CD4-positive, CD25-positive, alpha-beta regulatory T cell (primary cell): ENCODE data around the gene RABGAP1L. TPM values are rescaled to one million over a fixed set of nuclear protein-coding genes. Genes with fewer than 3 reads are reported as not detected.
"Not testable (repeated sequence)": the region's sequence is repeated elsewhere in the genome, so short reads cannot be mapped to it uniquely, and the experiment has no call there.

Experiments used
- ATAC-seq, 2 donors: fragments of 150-1000 bp; cut with Tn5 transposase; one replicate each; pipeline ENCODE4 v1.10.0; 2021; ENCODE audit warnings: low read depth in 2 of 2, moderate number of reproducible peaks in 2 of 2, moderate library complexity in 1 of 2
- DNase-seq, 3 donors: peaks; one replicate each; pipeline versions ENCODE4 v3.0.0 to v3.0.0-alpha.2; 2012 to 2022; ENCODE audit warnings: mixed read lengths in 1 of 3
- H3K27ac ChIP-seq: one replicate; pipeline ENCODE4 v1.7.0; 2013; ENCODE audit warnings: mild to moderate bottlenecking, low read length; ENCODE audit not compliant: insufficient read depth, poor library complexity, severe bottlenecking
- H3K27me3 ChIP-seq: one replicate; pipeline ENCODE4 v1.7.0; 2013; ENCODE audit warnings: low read length; ENCODE audit not compliant: control insufficient read depth, insufficient read depth
- H3K36me3 ChIP-seq: one replicate; pipeline ENCODE4 v1.7.0; 2013; ENCODE audit warnings: mild to moderate bottlenecking, low read length, moderate library complexity; ENCODE audit not compliant: control insufficient read depth, insufficient read depth
- H3K4me1 ChIP-seq: 2 replicates; pipeline ENCODE4 v1.7.0; 2013; ENCODE audit warnings: mild to moderate bottlenecking, low read length; ENCODE audit not compliant: insufficient read depth, control insufficient read depth, poor library complexity, severe bottlenecking
- H3K4me3 ChIP-seq: one replicate; pipeline ENCODE4 v1.7.0; 2013; ENCODE audit warnings: low read depth, mild to moderate bottlenecking, low read length, moderate library complexity
- H3K9me3 ChIP-seq, 2 experiments: 1 replicate in 1 of 2; 2 replicates in 1 of 2; pipeline ENCODE4 v1.7.0; 2013; ENCODE audit warnings: low read length in 2 of 2, mild to moderate bottlenecking in 1 of 2, moderate library complexity in 1 of 2; ENCODE audit not compliant: control insufficient read depth in 2 of 2
- H3K27ac Mint-ChIP-seq, 3 donors: one replicate each; pipeline ENCODE4 v1.8.0; 2020 to 2022; ENCODE audit warnings: mild to moderate bottlenecking in 3 of 3, mixed read lengths in 3 of 3, moderate library complexity in 2 of 3
- H3K27me3 Mint-ChIP-seq: one replicate; pipeline ENCODE4 v1.8.0; 2022; ENCODE audit warnings: mild to moderate bottlenecking, mixed read lengths
- H3K36me3 Mint-ChIP-seq: one replicate; pipeline ENCODE4 v1.8.0; 2020; ENCODE audit warnings: mixed read lengths
- H3K4me1 Mint-ChIP-seq, 4 donors: one replicate each; pipeline ENCODE4 v1.8.0; 2020 to 2022; ENCODE audit warnings: mixed read lengths in 4 of 4, mild to moderate bottlenecking in 1 of 4
- H3K4me3 Mint-ChIP-seq, 4 donors: one replicate each; pipeline ENCODE4 v1.8.0; 2020 to 2022; ENCODE audit warnings: mild to moderate bottlenecking in 4 of 4, mixed read lengths in 4 of 4, moderate library complexity in 3 of 4
- H3K9me3 Mint-ChIP-seq, 7 donors: one replicate each; pipeline ENCODE4 v1.8.0; 2020 to 2022; ENCODE audit warnings: mixed read lengths in 7 of 7, mild to moderate bottlenecking in 3 of 7, moderate library complexity in 2 of 7
- polyA plus RNA-seq, 4 donors: library from polyadenylated mRNA; unstranded; fragments of 300-500 nt; fragmentation: Illumina TruSeq; gene quantifications; one replicate each; pipeline ENCODE4 v1.2.3, GENCODE V29; 2021
- total RNA-seq: library from RNA; stranded (reverse); gene quantifications from one replicate; pipeline ENCODE4 v1.2.3, GENCODE V29; 2022

RABGAP1L gene
- total and polyA plus RNA-seq, 5 donors from 2014 or later = 69.7 to 118 (median 84.9) TPM

GRCh38 chr1:174584071-174584470, 424.8 kb downstream of the RABGAP1L start:
- Histone ChIP-seq H3K36me3 (no peaks in the 10 kb centered on the region), H3K27ac (no peak overlapping the region), H3K4me1 (no peaks in the 10 kb centered on the region), H3K27me3 (no peaks in the 10 kb centered on the region), H3K4me3 (no peak overlapping the region), H3K9me3 (no peaks in the 10 kb centered on the region)
- ATAC-seq = no peak
- Mint-ChIP-seq H3K36me3 (peaks cover 23% of the 10 kb centered on the region), H3K27me3 (no peaks in the 10 kb centered on the region), H3K4me1 (peaks cover 0 to 4% (median under 1%) of the 10 kb centered on the region in 4 donors), H3K4me3 (no peak overlapping the region), H3K9me3 (peaks cover 0 to 13% (median 4%) of the 10 kb centered on the region in 7 donors), H3K27ac (no peak overlapping the region)
- DNase-seq = no peak

- not testable (repeated sequence) for H3K36me3 ChIP-seq, H3K4me1 ChIP-seq, DNase-seq, ATAC-seq, H3K27me3 Mint-ChIP-seq, H3K4me3 Mint-ChIP-seq, H3K27ac ChIP-seq, H3K4me3 ChIP-seq, H3K9me3 ChIP-seq, H3K27ac Mint-ChIP-seq, H3K4me1 Mint-ChIP-seq, H3K27me3 ChIP-seq
- peaks cover 18% of the 10 kb centered on the region for H3K36me3 Mint-ChIP-seq
- H3K9me3 Mint-ChIP-seq = peaks cover 0 to 16% (median 4%) of the 10 kb centered on the region in 7 donors
These were observed 429.3 kb downstream of the RABGAP1L start for GRCh38 chr1:174588618-174589017.

- peaks cover 0 to 8% (median 3%) of the 10 kb centered on the region in 7 donors for H3K9me3 Mint-ChIP-seq
- no peak overlapping the region for H3K4me3 ChIP-seq
- DNase-seq = peak in 1 of 3 donors; percentile 9
- H3K27me3 ChIP-seq = no peaks in the 10 kb centered on the region
- no peaks in the 10 kb centered on the region for H3K36me3 ChIP-seq
- no peaks in the 10 kb centered on the region for H3K27me3 Mint-ChIP-seq
- H3K4me3 Mint-ChIP-seq = no peak overlapping the region
- no peaks in the 10 kb centered on the region for H3K9me3 ChIP-seq
- peak overlapping the region in 1 of 3 donors; percentile 91 for H3K27ac Mint-ChIP-seq
- H3K27ac ChIP-seq = no peak overlapping the region
- peaks cover 40% of the 10 kb centered on the region for H3K36me3 Mint-ChIP-seq
- no peaks in the 10 kb centered on the region for H3K4me1 ChIP-seq
- ATAC-seq = no peak
- H3K4me1 Mint-ChIP-seq = peaks cover 0 to 15% (median 4%) of the 10 kb centered on the region in 4 donors
These were observed 445.9 kb downstream of the RABGAP1L start for GRCh38 chr1:174605198-174605597.

GRCh38 chr1:174606471-174606870, 447.2 kb downstream of the RABGAP1L start:
- Mint-ChIP-seq H3K4me3 (no peak overlapping the region), H3K4me1 (peaks cover 0 to 15% (median 4%) of the 10 kb centered on the region in 4 donors), H3K27me3 (no peaks in the 10 kb centered on the region), H3K27ac (no peak overlapping the region), H3K36me3 (peaks cover 34% of the 10 kb centered on the region), H3K9me3 (peaks cover 0 to 8% (median 3%) of the 10 kb centered on the region in 7 donors)
- ATAC-seq (no peak), DNase-seq (no peak)
- Histone ChIP-seq H3K27me3 (no peaks in the 10 kb centered on the region), H3K36me3 (no peaks in the 10 kb centered on the region), H3K4me1 (no peaks in the 10 kb centered on the region), H3K4me3 (no peak overlapping the region), H3K9me3 (no peaks in the 10 kb centered on the region), H3K27ac (no peak overlapping the region)

- Mint-ChIP-seq H3K9me3 (peaks cover 0 to 20% (median 5%) of the 10 kb centered on the region in 7 donors), H3K36me3 (peaks cover 18% of the 10 kb centered on the region)
- not testable (repeated sequence) for H3K27ac Mint-ChIP-seq, H3K27me3 ChIP-seq, H3K36me3 ChIP-seq, DNase-seq, H3K4me1 Mint-ChIP-seq, H3K4me3 Mint-ChIP-seq, H3K9me3 ChIP-seq, H3K4me1 ChIP-seq, H3K27me3 Mint-ChIP-seq, H3K27ac ChIP-seq, ATAC-seq, H3K4me3 ChIP-seq
These were observed 458.6 kb downstream of the RABGAP1L start for GRCh38 chr1:174617905-174618304.

GRCh38 chr1:174623324-174624035, 464.2 kb downstream of the RABGAP1L start:
- Histone ChIP-seq H3K27me3 (no peaks in the 10 kb centered on the region), H3K9me3 (no peaks in the 10 kb centered on the region), H3K27ac (no peak overlapping the region), H3K36me3 (no peaks in the 10 kb centered on the region), H3K4me1 (no peaks in the 10 kb centered on the region), H3K4me3 (no peak overlapping the region)
- ATAC-seq (no peak), DNase-seq (no peak)
- Mint-ChIP-seq H3K9me3 (peaks cover 0 to 24% (median 5%) of the 10 kb centered on the region in 7 donors), H3K36me3 (peaks cover 7% of the 10 kb centered on the region), H3K4me3 (no peak overlapping the region), H3K27ac (peak overlapping the region in 1 of 3 donors; percentile 45), H3K27me3 (no peaks in the 10 kb centered on the region), H3K4me1 (no peaks in the 10 kb centered on the region)

GRCh38 chr1:174626031-174627025, 467.0 kb downstream of the RABGAP1L start:
- Mint-ChIP-seq H3K27ac (no peak overlapping the region), H3K4me3 (no peak overlapping the region), H3K27me3 (no peaks in the 10 kb centered on the region), H3K4me1 (no peaks in the 10 kb centered on the region), H3K9me3 (peaks cover 0 to 4% (median 4%) of the 10 kb centered on the region in 7 donors), H3K36me3 (peaks cover 5% of the 10 kb centered on the region)
- DNase-seq = no peak
- H3K27me3 ChIP-seq = no peaks in the 10 kb centered on the region
- H3K36me3 ChIP-seq = no peaks in the 10 kb centered on the region
- H3K9me3 ChIP-seq = no peaks in the 10 kb centered on the region
- ATAC-seq = no peak
- no peak overlapping the region for H3K27ac ChIP-seq
- H3K4me1 ChIP-seq = no peaks in the 10 kb centered on the region
- no peak overlapping the region for H3K4me3 ChIP-seq
